Chondrocyte (in vitro differentiated cells): ENCODE measurements around the gene SLC6A7. TPM values are rescaled to one million over a fixed set of nuclear protein-coding genes. Genes with fewer than 3 reads are reported as not detected.

Experiments used
- DNase-seq: peaks from one replicate; pipeline ENCODE4 v3.0.0; 2021; ENCODE audit warnings: mixed read lengths, low spot score
- H3K27ac Mint-ChIP-seq: one replicate; pipeline ENCODE4 v1.8.0; 2021; ENCODE audit warnings: mild to moderate bottlenecking, moderate library complexity, mixed read lengths; ENCODE audit not compliant: unreplicated experiment
- H3K27me3 Mint-ChIP-seq: 2 replicates; pipeline ENCODE4 v1.8.0; 2021; ENCODE audit warnings: low read depth, mixed read lengths
- H3K36me3 Mint-ChIP-seq: 2 replicates; pipeline ENCODE4 v1.8.0; 2021; ENCODE audit warnings: low read depth, mixed read lengths
- H3K4me1 Mint-ChIP-seq: 2 replicates; pipeline ENCODE4 v1.8.0; 2021; ENCODE audit warnings: low read depth, mild to moderate bottlenecking, mixed read lengths
- H3K4me3 Mint-ChIP-seq: one replicate; pipeline ENCODE4 v1.8.0; 2021; ENCODE audit warnings: mild to moderate bottlenecking, moderate library complexity, mixed read lengths; ENCODE audit not compliant: unreplicated experiment
- H3K9me3 Mint-ChIP-seq: 2 replicates; pipeline ENCODE4 v1.8.0; 2021; ENCODE audit warnings: low read depth, mixed read lengths
- total RNA-seq: library from RNA; stranded (reverse); gene quantifications from 3 replicates; pipeline ENCODE4 v1.2.1, GENCODE V29; 2021
- TF ChIP-seq, protein P1 (sequence below): fragments of 200-600 bp; sonication (generic); IDR thresholded peaks from 2 replicates; pipeline ENCODE4 v1.5.0; 2021; ENCODE audit warnings: antibody characterized with exemption, mild to moderate bottlenecking, moderate library complexity

Gene SLC6A7
- total RNA-seq, 1 donor from 2014 or later, result not detected

GRCh38 chr5:150175536-150175935, 14.3 kb upstream of the SLC6A7 start:
- no peak for DNase-seq

DNA sequence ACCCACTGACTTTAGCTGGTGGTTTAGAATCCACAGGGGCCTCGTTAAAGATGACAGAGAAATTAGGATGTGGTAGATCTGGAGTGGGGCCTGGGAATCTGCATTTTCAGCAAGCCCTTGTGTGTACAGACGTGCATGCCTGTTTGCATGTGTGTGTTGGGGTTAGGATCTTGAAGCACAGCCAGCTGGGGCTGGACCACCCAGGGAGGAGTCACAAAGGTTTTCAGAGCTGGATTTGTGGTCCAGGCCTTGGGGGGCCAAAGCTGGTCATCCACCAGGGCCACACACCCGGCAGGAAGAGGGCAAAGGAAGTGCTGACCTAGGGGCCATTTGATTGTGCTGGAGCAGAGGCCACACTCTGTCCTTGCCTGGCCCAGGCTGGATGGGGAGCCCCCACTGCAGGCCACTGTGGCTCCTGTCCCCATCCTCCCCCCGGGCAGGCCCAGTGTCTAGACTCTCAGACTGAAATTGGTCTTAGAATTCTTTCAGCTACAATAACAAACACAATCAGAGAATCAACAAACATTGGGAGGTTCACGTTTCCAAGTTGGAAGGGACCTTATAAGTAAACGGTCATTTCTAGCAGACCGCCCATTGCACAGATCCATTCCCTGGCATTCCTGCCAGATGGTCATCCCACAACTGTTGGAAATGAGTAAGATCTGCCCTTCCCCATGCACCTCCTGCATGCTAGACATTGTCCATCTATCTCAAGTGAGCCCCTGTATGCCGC, 13.0 kb upstream of the SLC6A7 start:
- H3K36me3 Mint-ChIP-seq, result no peaks in the 10 kb centered on the region
- DNase-seq, result no peak
- peaks cover 4% of the 10 kb centered on the region for H3K27me3 Mint-ChIP-seq
- no peak overlapping the region for H3K27ac Mint-ChIP-seq
- TF ChIP-seq, protein P1, sequence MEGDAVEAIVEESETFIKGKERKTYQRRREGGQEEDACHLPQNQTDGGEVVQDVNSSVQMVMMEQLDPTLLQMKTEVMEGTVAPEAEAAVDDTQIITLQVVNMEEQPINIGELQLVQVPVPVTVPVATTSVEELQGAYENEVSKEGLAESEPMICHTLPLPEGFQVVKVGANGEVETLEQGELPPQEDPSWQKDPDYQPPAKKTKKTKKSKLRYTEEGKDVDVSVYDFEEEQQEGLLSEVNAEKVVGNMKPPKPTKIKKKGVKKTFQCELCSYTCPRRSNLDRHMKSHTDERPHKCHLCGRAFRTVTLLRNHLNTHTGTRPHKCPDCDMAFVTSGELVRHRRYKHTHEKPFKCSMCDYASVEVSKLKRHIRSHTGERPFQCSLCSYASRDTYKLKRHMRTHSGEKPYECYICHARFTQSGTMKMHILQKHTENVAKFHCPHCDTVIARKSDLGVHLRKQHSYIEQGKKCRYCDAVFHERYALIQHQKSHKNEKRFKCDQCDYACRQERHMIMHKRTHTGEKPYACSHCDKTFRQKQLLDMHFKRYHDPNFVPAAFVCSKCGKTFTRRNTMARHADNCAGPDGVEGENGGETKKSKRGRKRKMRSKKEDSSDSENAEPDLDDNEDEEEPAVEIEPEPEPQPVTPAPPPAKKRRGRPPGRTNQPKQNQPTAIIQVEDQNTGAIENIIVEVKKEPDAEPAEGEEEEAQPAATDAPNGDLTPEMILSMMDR, result no peak
- H3K9me3 Mint-ChIP-seq, result no peaks in the 10 kb centered on the region
- no peak overlapping the region for H3K4me3 Mint-ChIP-seq
- H3K4me1 Mint-ChIP-seq, result peaks cover 23% of the 10 kb centered on the region

More at GRCh38 chr5:150175536-150175935, 14.3 kb upstream of the SLC6A7 start:
- Mint-ChIP-seq H3K27ac (no peak overlapping the region), H3K9me3 (no peaks in the 10 kb centered on the region), H3K4me1 (peaks cover 16% of the 10 kb centered on the region), H3K27me3 (peaks cover 7% of the 10 kb centered on the region), H3K4me3 (no peak overlapping the region), H3K36me3 (no peaks in the 10 kb centered on the region)
- TF ChIP-seq, protein P1, result peak; percentile 73

- H3K4me3 Mint-ChIP-seq, result no peak overlapping the region
- H3K27ac Mint-ChIP-seq, result no peak overlapping the region
- peaks cover 23% of the 10 kb centered on the region for H3K4me1 Mint-ChIP-seq
- H3K36me3 Mint-ChIP-seq, result no peaks in the 10 kb centered on the region
- TF ChIP-seq, protein P1, result no peak
- DNase-seq, result no peak
- H3K27me3 Mint-ChIP-seq, result peaks cover 2% of the 10 kb centered on the region
- H3K9me3 Mint-ChIP-seq, result no peaks in the 10 kb centered on the region
Measured at GRCh38 chr5:150177721-150178120, 12.1 kb upstream of the SLC6A7 start.

- Mint-ChIP-seq H3K4me3 (no peak overlapping the region), H3K27me3 (no peaks in the 10 kb centered on the region), H3K27ac (no peak overlapping the region), H3K36me3 (no peaks in the 10 kb centered on the region), H3K9me3 (no peaks in the 10 kb centered on the region), H3K4me1 (peaks cover 23% of the 10 kb centered on the region)
- TF ChIP-seq, protein P1, result no peak
- no peak for DNase-seq
Measured at GRCh38 chr5:150178262-150178661, 11.6 kb upstream of the SLC6A7 start.

GRCh38 chr5:150179019-150179620, 10.7 kb upstream of the SLC6A7 start:
- H3K27me3 Mint-ChIP-seq, result no peaks in the 10 kb centered on the region
- H3K9me3 Mint-ChIP-seq, result no peaks in the 10 kb centered on the region
- no peak for DNase-seq
- H3K4me1 Mint-ChIP-seq, result peaks cover 23% of the 10 kb centered on the region
- TF ChIP-seq, protein P1, result no peak
- no peaks in the 10 kb centered on the region for H3K36me3 Mint-ChIP-seq
- no peak overlapping the region for H3K27ac Mint-ChIP-seq
- H3K4me3 Mint-ChIP-seq, result no peak overlapping the region
